PC-3 (cell line): ENCODE results near the gene RAPGEF4. TPM values are rescaled to one million over a fixed set of nuclear protein-coding genes. Genes with fewer than 3 reads are reported as not detected.
A peak's percentile ranks its signal among the peaks of the same experiment; 100 is the strongest.

Source experiments
- ATAC-seq: fragments of 200-7000 bp; cut with Tn5 transposase; 2 replicates; pipeline ENCODE4 v1.9.1; 2020; ENCODE audit warnings: mild to moderate bottlenecking, moderate library complexity
- BruUV-seq: library from RNA; stranded (reverse); fragments of 400-500 nt; replicated peaks from 2 replicates; lab custom pipeline; 2021; lab: Mats Ljungman, UMichigan
- CTCF ChIA-PET: fragments of 300-600 bp; sonication (Branson Sonifier 250); formaldehyde crosslinking; loops from one replicate; lab custom pipeline; 2022; ENCODE audit warnings: antibody characterized with exemption; lab: Charles Lee
- POLR2A ChIA-PET: fragments of 300-600 bp; sonication (Branson Sonifier 250); formaldehyde crosslinking; loops from one replicate; lab custom pipeline; 2022; ENCODE audit warnings: antibody characterized with exemption; ENCODE audit not compliant: unreplicated experiment; lab: Charles Lee
- DNase-seq: peaks from one replicate; pipeline ENCODE4 v3.0.0-alpha.2; 2015
- H2AFZ ChIP-seq: fragments of 300-600 bp; sonication (generic); 2 replicates; pipeline ENCODE4 v1.6.0; 2016; ENCODE audit warnings: antibody characterized with exemption, low read length
- H3F3A ChIP-seq: fragments of 300-600 bp; sonication (generic); one replicate; pipeline ENCODE4 v1.6.0; 2017; ENCODE audit warnings: antibody characterized with exemption, low read length, control low read depth, mild to moderate bottlenecking; ENCODE audit not compliant: unreplicated experiment
- H3K27ac ChIP-seq: fragments of 300-600 bp; sonication (generic); 2 replicates; pipeline ENCODE4 v1.5.1; 2016; ENCODE audit warnings: mild to moderate bottlenecking, low read length
- H3K27me3 ChIP-seq: fragments of 300-600 bp; sonication (generic); 2 replicates; pipeline ENCODE4 v1.6.1; 2016; ENCODE audit warnings: low read length, mixed read lengths
- H3K36me3 ChIP-seq: fragments of 300-600 bp; sonication (generic); 2 replicates; pipeline ENCODE4 v1.6.1; 2016; ENCODE audit warnings: low read depth, mixed run types, low read length, mixed read lengths
- H3K4me1 ChIP-seq: fragments of 300-600 bp; sonication (generic); 2 replicates; pipeline ENCODE4 v1.5.1; 2016; ENCODE audit warnings: low read length; ENCODE audit not compliant: insufficient read depth
- H3K4me2 ChIP-seq: fragments of 300-600 bp; sonication (generic); 2 replicates; pipeline ENCODE4 v1.6.0; 2016; ENCODE audit warnings: low read length
- H3K4me3 ChIP-seq: fragments of 300-600 bp; sonication (generic); 2 replicates; pipeline ENCODE4 v1.5.1; 2016; ENCODE audit warnings: mild to moderate bottlenecking, low read length, mixed read lengths
- H3K79me2 ChIP-seq: fragments of 300-600 bp; sonication (generic); 2 replicates; pipeline ENCODE4 v1.6.1; 2017; ENCODE audit warnings: low read length, mixed read lengths
- H3K9ac ChIP-seq: fragments of 300-600 bp; sonication (generic); 2 replicates; pipeline ENCODE4 v1.6.0; 2016; ENCODE audit warnings: mild to moderate bottlenecking, low read length
- H3K9me2 ChIP-seq: fragments of 300-600 bp; sonication (generic); replicated peaks from 2 replicates; pipeline ENCODE4 v1.6.1; 2016; ENCODE audit warnings: mixed run types, low read length, mixed read lengths
- H3K9me3 ChIP-seq: fragments of 300-600 bp; sonication (generic); 2 replicates; pipeline ENCODE4 v1.6.1; 2016; ENCODE audit warnings: low read length, mixed read lengths
- H4K20me1 ChIP-seq: fragments of 300-600 bp; sonication (generic); 2 replicates; pipeline ENCODE4 v1.6.1; 2016; ENCODE audit warnings: low read length, mixed read lengths
- CTCF ChIP-seq: fragments of 300-600 bp; sonication (generic); conservative IDR thresholded peaks from 2 replicates; pipeline ENCODE4 v1.5.1; 2017; ENCODE audit warnings: antibody characterized with exemption, low read depth, mild to moderate bottlenecking, low read length
- EZH2 ChIP-seq: fragments of 300-600 bp; sonication (generic); IDR thresholded peaks from one replicate; pipeline ENCODE4 v1.6.1; 2017; ENCODE audit warnings: antibody characterized with exemption, mild to moderate bottlenecking, low read length; ENCODE audit not compliant: unreplicated experiment
- EZH2phosphoT487 ChIP-seq: fragments of 300-600 bp; sonication (generic); IDR thresholded peaks from 2 replicates; pipeline ENCODE4 v1.6.1; 2018; ENCODE audit warnings: mild to moderate bottlenecking, antibody characterized with exemption, low read length, borderline replicate concordance
- intact Hi-C: fragments of 100-400 bp; cut with micrococcal nuclease; formaldehyde crosslinking; loops from 2 replicates; pipeline ENCODE4 v1.9.0; 2023
- total RNA-seq: library from RNA; depleted of rRNA; stranded (reverse); fragments of >200 nt; gene quantifications from 2 replicates; pipeline ENCODE4 v1.2.3, GENCODE V29; 2014

Gene RAPGEF4
- total RNA-seq, 1 experiment from 2014 or later, result 0.87 TPM

GRCh38 chr2:172985139-172985892 is 249.7 kb downstream of the RAPGEF4 start:
- Histone ChIP-seq H3F3A (peaks cover 4% of the 10 kb centered on the region), H3K4me2 (peak overlapping the region; percentile 90), H4K20me1 (no peaks in the 10 kb centered on the region), H3K9ac (peak overlapping the region; percentile 65), H3K27me3 (no peaks in the 10 kb centered on the region), H3K9me2 (no peaks in the 10 kb centered on the region), H3K79me2 (no peaks in the 10 kb centered on the region), H3K27ac (peak overlapping the region; percentile 91), H2AFZ (peak overlapping the region; percentile 60), H3K4me1 (peaks cover 19% of the 10 kb centered on the region), H3K36me3 (no peaks in the 10 kb centered on the region), H3K9me3 (no peaks in the 10 kb centered on the region), H3K4me3 (peak overlapping the region; percentile 58)
- ATAC-seq (peak; percentile 99), DNase-seq (peak; percentile 96)
- no TSS peak for BruUV-seq
- ChIA-PET CTCF (interaction anchor here (1.2 kb wide), 1 partner anchor 54 kb away, joined by 5 read pairs; no protein-coding TSS in a partner anchor), POLR2A (interaction anchor here (0.5 to 0.6 kb wide), 2 partner anchors 10 to 11 kb away, joined by 3 to 5 read pairs; no protein-coding TSS in a partner anchor)
- TF ChIP-seq EZH2phosphoT487 (no peak), CTCF (no peak), EZH2 (no peak)
- intact Hi-C loops, result loop anchor here (1.0 kb wide), 1 partner anchor 17 kb away; no protein-coding TSS in a partner anchor

DNA sequence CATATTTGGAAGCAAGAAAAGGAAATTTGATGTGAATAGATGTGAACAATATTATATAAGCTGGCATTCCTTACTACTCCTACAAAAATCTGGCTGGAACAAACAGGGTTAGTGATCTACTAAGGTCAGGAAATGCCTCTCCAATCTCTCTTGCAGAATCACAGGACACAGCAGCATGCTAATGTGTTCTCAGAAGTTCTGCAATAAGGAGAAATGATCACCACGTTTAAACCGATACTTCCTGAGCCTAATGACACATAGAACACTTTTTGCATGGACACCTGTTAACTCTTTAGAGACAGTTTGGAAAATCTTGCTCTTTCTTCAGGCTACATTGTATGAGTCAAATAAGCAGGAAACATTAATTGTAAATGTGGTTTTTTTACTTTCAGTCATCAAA is 250.4 kb downstream of the RAPGEF4 start:
- ATAC-seq, result peak; percentile 23
- Histone ChIP-seq H3K4me1 (peaks cover 19% of the 10 kb centered on the region), H3K9ac (peak overlapping the region; percentile 50), H4K20me1 (no peaks in the 10 kb centered on the region), H3K4me2 (peak overlapping the region; percentile 90), H3K27me3 (no peaks in the 10 kb centered on the region), H3K4me3 (peak overlapping the region; percentile 58; the same call in 1 of the 2 replicates), H3K27ac (peak overlapping the region; percentile 91), H3F3A (peaks cover 4% of the 10 kb centered on the region), H2AFZ (peak overlapping the region; percentile 40; the same call in 1 of the 2 replicates), H3K36me3 (no peaks in the 10 kb centered on the region), H3K9me2 (no peaks in the 10 kb centered on the region), H3K79me2 (no peaks in the 10 kb centered on the region), H3K9me3 (no peaks in the 10 kb centered on the region)
- CTCF ChIA-PET, result interaction anchor here (1.2 kb wide), 1 partner anchor 55 kb away, joined by 5 read pairs; no protein-coding TSS in a partner anchor
- peak; percentile 27 for DNase-seq
- POLR2A ChIA-PET, result no interaction called here
- no TSS peak for BruUV-seq
- intact Hi-C loops, result no loop called here
- no peak for TF ChIP-seq CTCF
- no peak for TF ChIP-seq EZH2
- no peak for TF ChIP-seq EZH2phosphoT487

GRCh38 chr2:172988728-172989127 is 253.1 kb downstream of the RAPGEF4 start:
- no peak overlapping the region for H3K4me2 ChIP-seq

More at GRCh38 chr2:172988728-172989127, 253.1 kb downstream of the RAPGEF4 start:
- DNase-seq (no peak), ATAC-seq (no peak)
- POLR2A ChIA-PET, result no interaction called here
- no peaks in the 10 kb centered on the region for H3K79me2 ChIP-seq
- no peaks in the 10 kb centered on the region for H3K27me3 ChIP-seq
- no peak overlapping the region for H3K9ac ChIP-seq
- no peaks in the 10 kb centered on the region for H4K20me1 ChIP-seq
- no peak overlapping the region for H3K27ac ChIP-seq
- no TSS peak for BruUV-seq
- H3F3A ChIP-seq, result peaks cover 4% of the 10 kb centered on the region
- TF ChIP-seq EZH2, result no peak
- TF ChIP-seq CTCF, result no peak
- no peaks in the 10 kb centered on the region for H3K9me3 ChIP-seq
- H3K4me3 ChIP-seq, result no peak overlapping the region
- H2AFZ ChIP-seq, result no peak overlapping the region
- H3K36me3 ChIP-seq, result no peaks in the 10 kb centered on the region
- CTCF ChIA-PET, result no interaction called here
- intact Hi-C loops, result no loop called here
- H3K9me2 ChIP-seq, result no peaks in the 10 kb centered on the region
- peaks cover 19% of the 10 kb centered on the region for H3K4me1 ChIP-seq
